GM19468 (cell line): ENCODE data around the gene GPATCH8.
"Not testable (repeated sequence)": the region's sequence is repeated elsewhere in the genome, so short reads cannot be mapped to it uniquely, and the experiment has no call there.

Source experiments
- ATAC-seq: cut with Tn5 transposase; IDR thresholded peaks from one replicate; pipeline ENCODE4 v1.9.1; 2021; ENCODE audit warnings: mild to moderate bottlenecking, moderate library complexity, moderate number of reproducible peaks; ENCODE audit not compliant: unreplicated experiment; ENCODE audit errors: extremely low read depth

GPATCH8 gene

DNA sequence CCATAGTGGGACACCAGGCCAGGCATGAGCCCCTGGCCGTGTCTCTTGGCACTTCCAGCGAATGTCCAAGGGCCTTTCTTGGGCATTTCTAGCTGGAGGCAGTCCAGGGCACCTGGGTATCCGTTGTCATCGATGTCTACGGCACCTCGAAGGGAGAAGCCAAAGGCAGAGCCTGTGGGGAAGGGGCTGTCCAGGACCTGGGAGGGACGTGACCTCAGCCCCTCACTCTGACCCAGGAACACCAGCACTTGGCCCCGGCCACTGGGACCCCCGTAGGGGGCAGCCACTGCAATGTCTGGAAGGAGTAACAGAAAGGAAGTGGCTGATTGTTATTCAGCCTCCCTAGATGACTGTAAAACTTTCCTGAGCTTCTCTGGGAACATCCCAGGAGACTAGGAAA is 122.4 kb downstream of the GPATCH8 start:
- no peak for ATAC-seq

DNA sequence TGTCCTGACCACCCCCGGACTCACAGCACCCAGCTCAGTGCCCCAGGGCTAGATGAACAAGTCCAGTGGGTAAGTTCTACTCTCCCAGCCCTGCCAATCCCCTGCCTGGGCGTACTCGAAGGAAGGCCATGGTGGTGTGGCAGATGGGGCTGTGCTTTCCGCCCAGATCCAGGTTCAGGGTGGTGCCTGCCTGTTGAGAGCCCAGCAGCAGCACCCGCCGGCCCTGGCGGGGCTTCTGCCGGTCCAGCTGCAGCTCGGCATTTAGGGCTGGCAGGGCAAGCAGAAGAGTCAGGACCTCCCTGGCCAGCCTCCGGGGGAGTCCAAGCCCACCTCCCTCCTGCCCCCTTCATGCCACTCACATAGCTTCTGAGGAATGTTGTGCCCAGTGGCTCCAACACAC is 123.3 kb downstream of the GPATCH8 start:
- ATAC-seq: no peak

DNA sequence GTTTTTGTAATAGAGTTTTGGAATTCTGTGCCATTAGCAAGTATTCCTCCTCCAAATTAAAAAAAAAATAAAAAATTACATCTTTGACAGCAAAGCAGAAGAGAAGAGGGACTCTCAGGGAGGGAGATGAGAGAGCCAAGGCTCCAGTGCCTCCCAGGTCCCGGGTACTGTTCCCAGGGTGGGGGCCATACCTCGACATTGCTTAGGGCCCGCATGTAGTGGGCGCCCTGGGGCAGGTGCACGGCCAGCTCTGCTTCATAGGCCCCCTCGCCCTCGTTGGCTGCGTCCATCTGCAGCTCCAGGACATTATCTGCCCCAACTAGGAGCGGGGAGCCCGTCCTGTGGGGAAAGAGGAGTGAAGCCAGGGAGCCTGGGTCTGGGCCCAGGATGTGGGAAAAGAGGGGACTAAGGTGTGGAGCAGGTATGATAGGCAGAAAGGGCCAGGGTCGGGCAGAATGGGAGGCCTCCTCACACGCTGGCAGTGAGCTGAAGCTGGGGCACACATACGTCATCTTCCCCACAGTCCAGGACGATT is 125.0 kb downstream of the GPATCH8 start:
- ATAC-seq: no peak

DNA sequence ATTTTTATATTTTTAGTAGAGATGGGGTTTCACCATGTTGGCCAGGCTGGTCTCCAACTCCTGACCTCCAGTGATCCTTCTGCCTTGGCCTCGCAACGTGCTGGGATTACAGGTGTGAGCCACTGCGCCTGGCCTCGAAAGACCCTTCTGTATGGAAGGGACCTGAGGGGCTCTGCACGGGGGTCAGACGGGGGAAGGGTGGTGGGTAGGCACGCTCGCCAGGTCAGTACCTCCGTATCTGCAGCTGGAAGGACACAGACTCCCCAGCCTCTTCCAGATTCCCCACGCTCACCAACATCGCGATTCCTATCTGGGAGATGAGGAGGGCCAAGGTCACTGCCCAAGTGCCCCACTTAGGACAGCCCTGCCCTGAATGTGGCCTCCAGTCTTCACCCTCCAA is 126.4 kb downstream of the GPATCH8 start:
- no peak for ATAC-seq

DNA sequence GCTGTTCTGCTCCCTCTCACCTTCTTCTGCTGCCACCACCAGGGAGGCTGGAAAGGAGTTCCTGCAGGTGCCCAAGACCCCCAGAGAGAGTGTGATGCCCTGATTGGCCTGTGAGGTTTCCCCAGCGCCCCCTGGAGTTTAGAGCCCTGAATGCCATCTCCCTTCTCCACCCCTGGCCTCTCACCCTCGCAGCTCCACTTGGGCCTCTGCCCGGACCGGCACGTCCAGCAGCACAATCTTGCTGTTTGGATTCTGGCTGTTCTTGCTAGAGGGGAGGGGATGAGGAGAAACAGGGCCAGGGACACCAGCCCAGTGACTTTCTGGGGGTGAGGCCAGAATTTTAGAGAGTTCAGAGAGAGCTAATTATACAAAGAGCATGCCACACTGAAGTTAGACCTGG is 127.1 kb downstream of the GPATCH8 start:
- ATAC-seq: no peak

DNA sequence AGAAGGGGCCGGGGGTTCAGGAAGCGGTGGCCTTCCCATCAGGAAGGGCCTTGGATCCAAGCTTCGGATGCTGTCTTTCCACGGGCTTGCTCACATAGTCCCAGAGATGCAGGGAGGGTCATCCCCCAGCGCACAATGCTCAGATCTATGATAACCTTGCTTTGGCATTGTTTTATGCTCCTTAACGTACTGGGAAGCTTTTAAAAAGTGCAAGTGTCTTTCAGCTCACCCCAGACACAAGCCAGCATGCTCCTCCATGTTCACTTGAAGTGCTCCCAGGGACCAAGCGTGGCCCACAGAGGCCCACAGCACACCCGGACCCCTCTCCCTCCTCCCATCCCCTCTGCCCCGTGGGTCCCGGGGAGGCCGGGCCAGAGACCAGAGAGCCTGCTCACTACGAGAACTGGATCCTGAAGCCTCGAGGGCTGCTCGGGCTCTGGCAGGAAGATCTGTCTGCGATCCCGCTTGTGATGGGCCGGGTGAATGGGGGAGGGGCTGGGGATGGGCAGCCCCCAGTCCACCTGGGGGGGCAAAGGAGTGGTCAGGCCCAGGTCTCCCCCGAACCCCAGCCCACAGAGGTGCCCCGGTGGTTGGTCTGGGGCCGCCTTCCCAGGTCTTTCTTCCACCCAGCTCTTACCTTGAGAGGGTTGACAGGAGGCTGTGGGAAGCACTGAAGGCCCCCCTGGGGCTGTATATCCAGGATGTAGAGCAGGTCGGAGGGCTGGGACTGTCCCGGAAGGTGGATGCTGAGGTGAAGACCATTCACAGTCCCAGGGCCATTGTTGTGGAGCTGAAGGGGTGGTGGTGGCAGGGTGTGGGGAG is 127.8 kb downstream of the GPATCH8 start:
- no peak for ATAC-seq

DNA sequence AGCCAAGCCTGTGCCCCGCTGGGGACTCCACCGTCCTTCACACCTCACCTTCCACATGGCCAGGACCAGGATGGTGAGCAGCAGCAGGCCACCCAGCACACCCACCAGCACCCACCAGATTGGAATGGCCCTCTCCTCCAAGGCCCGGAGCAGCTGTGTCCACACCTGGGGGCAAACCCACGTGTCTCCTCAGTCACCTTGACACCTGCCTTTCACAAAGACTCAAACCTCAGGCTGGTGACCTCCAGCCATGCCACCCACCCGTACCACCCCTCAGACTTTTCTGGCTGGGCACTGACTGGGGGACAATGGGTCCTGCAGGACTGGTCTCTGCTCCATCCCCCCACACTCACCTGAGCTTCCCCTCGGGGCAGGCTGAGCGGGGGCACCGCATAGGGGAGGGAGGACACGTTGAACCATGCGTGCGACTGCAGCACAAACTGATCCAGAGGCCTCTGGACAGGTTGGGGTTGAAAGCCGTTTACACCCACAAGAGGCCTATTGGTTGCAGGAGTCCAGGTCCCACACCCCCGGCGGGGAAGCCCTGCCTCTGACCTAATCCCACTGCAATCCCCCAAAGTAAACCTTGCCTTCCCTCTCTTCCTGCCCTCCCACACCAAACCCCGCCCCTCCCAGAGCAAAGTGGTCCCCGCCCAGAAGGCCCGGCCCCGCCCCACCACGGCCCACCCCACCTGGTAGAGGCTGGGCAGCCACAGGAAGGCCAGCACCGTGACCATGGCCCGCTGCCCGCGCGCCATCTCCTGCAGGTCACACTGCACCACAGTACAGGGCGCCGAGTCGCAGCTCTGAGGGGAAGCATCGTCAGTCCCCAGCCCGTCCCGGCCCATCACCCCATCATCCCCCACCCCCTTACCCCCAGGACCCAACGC is 128.7 kb downstream of the GPATCH8 start:
- no peak for ATAC-seq

DNA sequence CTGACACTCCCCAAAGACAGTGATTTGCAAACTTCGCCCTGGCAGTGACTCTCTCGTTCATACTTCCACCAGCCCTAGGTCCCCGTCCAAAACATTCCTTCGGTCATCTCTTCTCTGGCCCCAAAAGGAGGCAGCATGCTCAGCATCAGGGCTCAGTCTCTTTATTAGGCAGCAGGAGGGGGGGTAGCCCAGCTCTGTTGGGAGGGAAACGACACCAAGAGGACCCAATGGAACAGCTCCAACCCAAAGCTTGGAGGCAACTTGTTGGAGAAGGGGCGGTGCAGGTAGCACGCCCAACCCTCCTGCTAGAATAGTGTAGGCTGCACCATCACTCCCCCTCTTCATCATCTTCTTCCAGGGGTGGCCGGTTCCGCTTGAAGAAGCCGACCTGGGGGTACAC is 131.2 kb downstream of the GPATCH8 start:
- ATAC-seq: no peak

DNA sequence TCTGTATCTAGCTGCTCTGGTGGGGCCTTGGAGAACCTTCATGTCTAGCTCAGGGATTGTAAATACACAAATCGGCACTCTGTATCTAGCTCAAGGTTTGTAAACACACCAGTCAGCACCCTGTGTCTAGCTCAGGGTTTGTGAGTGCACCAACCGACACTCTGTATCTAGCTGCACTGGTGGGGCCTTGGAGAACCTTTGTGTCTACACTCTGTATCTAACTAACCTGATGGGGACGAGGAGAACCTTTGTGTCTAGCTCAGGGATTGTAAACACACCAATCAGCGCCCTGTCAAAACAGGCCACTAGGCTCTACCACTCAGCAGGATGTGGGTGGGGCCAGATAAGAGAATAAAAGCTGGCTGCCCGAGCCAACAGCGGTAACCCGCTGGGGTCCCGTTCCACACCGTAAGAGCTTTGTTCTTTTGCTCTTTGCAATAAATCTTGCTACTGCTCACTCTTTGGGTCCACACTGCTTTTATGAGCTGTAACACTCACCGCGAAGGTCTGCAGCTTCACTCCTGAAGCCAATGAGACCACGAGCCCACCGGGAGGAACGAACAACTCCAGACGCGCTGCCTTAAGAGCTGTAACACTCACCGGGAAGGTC is 133.7 kb downstream of the GPATCH8 start:
- not testable (repeated sequence) for ATAC-seq

DNA sequence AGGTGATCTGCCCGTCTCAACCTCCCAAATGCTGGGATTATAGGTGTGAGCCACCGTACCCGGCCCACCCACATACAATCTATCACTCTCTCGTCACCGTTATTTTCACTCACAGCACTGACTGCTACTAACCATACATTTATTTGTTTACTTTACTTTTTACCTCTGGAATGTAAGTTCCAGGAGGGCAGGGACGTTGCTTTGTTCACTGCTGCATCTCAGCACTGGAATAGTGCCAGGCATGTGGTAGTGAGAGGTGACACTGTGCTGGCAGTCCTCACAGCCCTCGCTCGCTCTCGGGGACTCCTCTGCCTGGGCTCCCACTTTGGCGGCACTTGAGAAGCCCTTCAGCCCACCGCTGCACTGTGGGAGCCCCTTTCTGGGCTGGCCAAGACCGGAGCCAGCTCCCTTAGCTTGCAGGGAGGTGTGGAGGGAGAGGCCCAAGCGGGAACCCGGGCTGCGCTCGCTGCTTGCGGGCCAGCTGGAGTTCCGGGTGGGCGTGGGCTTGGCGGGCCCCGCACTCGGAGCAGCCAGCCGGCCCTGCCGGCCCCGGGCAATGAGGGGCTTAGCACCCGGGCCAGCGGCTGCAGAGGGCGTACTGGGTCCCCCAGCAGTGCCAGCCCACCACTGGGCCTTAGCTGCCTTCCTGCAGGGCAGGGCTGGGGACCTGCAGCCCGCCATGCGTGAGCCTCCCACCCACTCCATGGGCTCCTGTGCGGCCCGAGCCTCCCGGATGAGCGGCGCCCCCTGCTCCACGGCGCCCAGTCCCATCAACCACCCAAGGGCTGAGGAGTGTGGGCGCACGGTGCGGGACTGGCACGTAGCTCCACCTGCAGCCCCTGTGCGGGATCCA is 134.6 kb downstream of the GPATCH8 start:
- not testable (repeated sequence) for ATAC-seq

DNA sequence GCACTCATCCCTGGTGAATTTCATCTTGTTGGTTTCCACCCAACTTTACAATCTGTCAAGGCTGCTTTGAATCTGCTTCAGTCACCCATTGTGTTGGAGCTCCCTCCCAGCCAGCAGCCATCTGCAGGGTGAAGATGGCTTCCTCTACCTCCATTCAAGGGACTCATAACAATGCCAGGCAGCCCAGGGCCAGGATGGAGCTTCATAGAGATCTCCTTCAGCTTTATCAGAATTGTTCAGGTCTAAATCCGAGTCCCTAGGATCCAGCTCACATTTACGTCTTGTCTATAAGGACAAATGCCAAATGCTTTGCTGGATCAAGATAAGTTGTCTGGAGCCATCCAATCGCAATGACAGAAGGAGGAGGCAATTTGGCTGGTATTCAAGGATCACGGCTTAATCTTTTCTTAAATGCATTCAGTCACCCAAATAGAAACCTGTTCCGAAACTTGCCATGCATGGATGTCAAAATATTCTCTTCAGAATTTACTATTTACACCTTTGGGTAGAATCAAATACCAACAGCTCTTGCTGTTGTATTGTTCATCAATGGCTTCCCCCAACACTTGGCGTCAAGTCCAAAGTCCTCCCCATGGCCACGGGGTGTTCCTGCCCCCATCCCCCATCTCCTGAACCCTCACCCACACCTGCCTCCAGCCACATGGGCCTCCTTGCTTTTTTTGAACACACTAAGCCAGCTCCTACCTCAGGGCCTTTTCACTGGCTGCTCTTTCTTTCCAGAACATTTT is 135.8 kb downstream of the GPATCH8 start:
- no peak for ATAC-seq

DNA sequence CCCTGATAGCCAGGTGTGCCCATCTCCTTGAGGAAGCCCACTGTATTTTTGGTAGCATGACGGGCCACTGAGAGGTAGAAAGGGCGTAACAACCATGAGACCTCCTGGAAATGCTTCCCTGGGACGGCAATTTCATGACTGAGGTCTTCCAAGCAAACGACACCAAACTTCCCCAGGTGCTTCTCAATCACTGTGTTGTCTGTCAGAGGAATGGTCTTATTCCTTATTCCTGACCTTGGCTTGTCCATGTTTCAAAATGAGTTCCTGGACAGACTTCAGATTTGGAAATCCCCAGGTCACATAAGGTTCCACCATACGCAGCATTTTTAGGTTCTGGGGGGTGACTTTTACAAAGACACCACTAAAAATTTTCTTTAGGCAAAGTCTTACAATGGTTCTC is 138.2 kb downstream of the GPATCH8 start:
- ATAC-seq: not testable (repeated sequence)

DNA sequence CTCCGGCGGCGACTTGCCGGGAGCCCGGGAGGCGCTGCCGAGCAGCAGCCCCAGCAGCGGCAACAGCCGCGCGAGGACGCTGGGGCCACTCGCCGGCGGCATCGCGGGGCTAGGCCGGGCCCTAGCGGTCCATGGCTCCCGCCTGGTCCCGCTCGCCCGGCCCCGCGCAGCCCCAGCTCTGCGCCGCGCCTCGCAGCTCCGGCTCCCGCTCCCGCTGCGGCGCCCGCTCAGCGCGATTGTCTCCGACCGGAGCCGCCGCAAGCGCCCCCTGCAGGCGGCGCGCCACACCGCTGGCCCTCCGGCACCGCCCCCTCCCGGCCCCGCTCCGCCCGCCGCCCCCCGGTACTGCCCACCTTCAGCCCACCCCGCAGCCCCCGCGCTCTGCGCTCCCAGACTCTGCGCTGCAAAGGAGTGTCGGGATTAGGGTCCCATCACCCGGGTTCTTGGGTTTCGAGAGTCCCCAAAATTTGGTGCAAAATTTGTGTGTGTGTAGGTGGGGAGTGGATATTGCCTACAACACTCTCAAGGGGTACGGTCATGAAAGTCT is 139.5 kb downstream of the GPATCH8 start, which contains the start of gene FAM171A2:
Gene FAM171A2, minus strand, starts transcription at position 241 of the 547 bp plus-strand sequence. Its CDS starts 139 bp downstream, at position 102.
- no peak for ATAC-seq

DNA sequence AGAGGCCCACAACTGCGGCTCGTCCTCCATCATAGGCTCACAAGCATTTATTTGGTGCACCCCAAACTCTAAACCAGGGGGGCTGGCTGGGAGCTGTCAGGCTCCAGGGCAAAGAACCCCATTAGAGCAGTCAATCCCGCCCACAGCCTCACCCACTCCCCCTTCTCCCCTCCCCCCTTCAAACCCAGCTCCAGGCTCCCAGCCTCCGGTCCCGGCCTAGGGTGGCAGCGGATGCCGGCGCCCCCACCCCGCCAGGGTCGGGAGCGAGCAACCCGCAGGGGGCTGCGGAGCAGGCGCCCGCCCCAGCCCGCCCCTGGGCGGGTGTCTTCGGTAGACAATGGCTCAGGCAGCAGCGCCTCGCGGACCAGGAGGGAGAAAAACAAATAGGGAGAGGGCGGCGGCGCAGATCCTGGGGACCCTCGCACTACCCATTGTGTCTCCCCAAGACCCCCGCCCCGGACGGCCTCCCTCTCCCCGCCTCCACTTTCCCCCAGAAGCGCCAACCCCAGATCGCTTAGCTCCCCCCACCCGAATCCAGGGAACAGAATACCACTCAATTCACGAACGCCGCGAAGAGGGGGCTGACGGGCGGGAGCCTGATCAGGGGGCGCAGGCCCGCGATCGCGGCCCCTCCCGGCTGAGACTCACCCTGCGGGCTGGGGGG is 140.1 kb downstream of the GPATCH8 start:
- ATAC-seq: no peak

DNA sequence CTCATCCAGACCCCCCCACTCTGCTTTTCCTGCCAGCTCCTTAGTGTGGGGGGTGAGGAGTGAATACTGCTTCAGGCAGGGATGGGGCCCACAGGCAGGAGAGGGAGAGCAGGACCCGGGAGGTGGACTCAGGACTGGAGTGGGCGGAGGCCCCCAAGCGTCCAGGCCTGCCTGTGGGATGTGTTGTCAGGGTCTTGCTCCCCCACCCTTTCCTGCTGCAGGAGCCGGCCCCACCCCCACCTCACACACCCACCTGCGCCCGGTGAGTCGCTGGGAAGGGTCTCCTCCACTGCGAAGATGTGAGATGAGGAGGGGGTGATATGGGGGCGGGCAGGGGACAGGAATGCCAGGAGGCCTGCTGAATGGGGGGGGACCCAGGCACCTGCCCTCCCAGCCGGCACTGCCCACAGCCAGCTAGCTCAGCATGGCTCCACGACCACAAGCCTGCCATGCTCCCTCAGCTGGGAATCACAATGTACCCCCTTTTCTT is 140.7 kb downstream of the GPATCH8 start:
- ATAC-seq: no peak

DNA sequence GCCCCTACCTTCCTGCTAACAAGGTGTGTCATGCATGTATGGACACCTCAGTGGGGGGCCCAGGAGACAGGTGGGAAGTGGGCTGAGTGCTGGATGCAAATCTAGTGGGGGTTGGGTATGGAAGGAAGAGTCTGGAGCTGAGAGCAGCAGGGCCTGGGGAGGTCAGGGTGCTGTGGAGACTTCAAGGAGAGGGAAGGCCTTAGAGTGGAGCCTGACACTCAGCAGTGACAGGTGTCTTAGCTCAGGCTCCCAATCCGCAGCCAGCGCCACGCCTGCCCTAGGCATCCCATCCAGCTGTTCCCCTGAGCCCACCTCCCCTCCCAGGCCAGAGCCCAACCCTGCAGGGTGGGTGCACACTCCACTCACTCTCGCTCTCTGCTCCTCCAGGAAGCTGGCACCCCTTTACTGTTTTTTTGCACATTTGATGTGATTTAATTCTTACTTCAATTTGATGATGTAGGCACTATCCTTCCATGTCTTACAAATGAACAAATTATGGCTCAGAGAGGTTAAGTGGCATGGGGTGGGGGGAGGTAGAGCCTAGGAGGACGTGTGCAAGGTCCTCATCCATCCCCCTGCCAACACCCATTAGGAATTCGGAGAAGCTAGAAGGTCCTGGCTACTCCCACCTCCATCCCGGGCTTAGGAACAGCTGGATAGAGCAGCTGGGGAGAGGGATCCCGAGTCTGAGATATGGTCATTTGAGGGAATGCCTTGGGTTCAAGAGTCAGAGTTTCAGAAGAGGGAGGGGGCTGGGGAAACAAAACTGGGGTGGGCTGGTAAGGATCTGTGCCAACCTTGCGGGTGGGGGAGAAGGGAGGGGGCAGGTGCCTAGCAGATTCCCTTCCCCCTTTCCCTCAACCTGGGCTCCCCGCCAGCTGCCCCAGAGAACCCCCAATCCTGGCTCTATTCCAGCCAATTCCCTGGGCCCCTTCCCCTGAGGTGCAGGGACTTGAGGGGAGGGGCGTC is 141.6 kb downstream of the GPATCH8 start:
- ATAC-seq: no peak

DNA sequence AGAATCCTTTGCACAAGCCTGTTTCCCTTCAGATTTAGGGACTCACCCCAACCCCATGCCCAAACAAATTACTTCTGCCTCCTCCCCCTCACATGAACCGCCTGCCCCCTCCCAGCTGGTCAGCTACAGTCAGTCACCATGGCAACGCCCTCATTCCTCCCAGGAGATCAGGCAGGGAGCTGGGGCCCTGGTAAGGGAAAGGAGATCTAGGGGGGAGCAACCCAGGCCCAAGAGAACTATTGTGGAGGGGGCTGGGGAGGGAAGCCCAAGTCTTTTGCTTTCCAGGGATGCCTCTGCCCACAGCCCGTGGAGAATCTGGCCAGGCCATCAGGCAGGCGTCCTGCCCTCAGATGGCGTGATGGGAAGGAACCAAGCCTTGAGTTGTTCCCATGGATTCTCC is 142.4 kb downstream of the GPATCH8 start:
- no peak for ATAC-seq
